GM21619 (cell line): ENCODE data around the gene MOSMO.

Experiments
- ATAC-seq: cut with Tn5 transposase; IDR thresholded peaks from one replicate; pipeline ENCODE4 v1.9.1; 2021; ENCODE audit not compliant: unreplicated experiment

MOSMO gene

GRCh38 chr16:22007509-22008214, at the start of gene MOSMO:
TSS of gene MOSMO (plus strand) at chr16:22008111. CDS start at chr16:22008302, 191 bp downstream.
- ATAC-seq, result peak; percentile 60

GRCh38 chr16:21959050-21959449, 48.9 kb upstream of the MOSMO start:
- no peak for ATAC-seq

DNA sequence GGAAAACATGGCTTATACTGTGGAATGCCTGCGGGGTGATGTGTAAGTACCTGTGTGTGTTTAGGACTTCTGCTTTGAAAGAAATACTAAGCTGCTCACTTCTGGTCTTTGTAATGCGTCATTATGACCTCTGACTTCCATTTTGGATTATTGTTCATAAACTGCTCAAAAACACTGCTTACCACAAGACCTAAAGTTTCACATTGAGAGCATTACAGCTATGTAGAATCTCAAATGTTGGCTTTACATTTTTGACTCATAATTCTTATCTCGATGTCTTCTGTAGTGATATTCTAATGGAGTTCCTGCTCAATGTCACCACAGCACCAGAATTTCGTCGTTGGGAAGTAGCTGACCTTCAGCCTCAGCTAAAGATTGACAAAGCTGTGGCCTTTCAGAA, 45.4 kb upstream of the MOSMO start:
- no peak for ATAC-seq

GRCh38 chr16:21963887-21964286, 44.0 kb upstream of the MOSMO start:
- no peak for ATAC-seq

DNA sequence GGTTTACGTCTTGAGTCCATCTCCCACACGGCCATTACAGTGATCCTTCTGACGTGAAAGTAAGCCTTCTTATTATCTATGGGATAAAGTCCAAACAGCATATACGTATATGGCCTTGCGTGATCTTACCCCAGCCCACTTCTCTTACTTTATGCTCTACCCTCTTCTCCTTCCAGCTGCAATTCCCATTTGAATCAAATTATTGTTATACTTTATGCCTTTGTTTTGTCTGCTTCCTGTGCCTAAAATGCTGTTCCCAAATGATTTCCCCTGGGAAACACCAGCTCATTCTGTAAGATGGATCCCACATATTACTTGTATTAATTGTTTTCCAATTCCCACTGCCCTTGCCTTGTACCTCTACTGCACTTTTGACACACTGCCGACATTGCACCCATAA, 43.6 kb upstream of the MOSMO start:
- ATAC-seq, result no peak

DNA sequence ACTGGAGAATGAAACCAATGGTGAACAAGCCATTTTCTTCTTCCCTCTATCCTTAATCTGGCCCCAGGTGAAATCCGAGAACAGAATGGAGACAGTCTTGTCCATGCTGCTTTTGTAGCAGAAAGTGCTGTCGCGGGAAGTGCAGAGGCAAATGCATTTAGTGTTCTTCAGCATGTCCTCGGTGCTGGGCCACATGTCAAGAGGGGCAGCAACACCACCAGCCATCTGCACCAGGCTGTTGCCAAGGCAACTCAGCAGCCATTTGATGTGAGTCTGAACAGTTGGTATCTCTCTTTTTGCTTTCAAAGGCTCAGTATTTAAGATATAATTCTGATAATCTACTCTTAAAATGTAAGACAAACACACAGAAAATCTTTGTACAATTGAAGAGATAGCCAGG, 36.1 kb upstream of the MOSMO start:
- ATAC-seq, result no peak

- ATAC-seq, result no peak
These were observed 34.0 kb upstream of the MOSMO start for GRCh38 chr16:21973945-21974344.

GRCh38 chr16:21980032-21980431, 27.9 kb upstream of the MOSMO start:
- no peak for ATAC-seq

DNA sequence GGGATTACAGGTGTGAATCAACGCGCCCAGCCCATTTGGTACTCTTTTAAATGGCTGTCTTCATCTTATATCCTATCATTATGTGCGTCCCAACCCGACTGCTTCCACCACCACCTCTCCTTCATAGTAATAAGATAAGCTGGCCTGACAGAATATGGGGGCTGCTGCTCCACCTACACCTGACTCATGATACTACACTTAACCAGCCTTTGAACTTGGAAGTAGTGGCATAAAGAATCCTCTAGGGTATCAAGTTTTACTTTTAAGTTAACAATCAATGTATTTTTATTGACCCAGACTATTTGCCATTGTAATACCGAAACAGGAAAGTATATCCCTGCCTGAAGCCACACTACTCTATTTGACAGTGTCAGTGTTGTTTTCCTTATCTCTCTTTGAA, 25.8 kb upstream of the MOSMO start:
- no peak for ATAC-seq

DNA sequence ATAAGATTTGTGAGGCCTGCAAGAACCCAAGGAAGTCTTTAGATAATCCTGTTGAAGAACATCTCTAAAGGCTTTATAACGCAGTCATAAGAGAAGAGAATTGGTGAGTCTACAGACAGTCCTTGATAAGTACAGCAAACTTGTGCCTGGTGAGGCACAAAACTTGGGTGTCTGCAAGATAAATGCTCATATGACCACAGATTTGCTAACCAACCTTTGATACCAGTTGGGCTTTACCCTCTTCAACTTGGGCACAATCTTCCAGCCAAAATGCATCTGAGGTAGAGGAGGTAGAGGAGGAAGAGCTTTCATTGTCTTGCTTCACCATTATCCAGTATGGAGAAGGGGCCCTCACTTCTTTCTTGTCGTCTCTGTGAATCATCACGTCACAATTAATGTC, 23.8 kb upstream of the MOSMO start:
- no peak for ATAC-seq

DNA sequence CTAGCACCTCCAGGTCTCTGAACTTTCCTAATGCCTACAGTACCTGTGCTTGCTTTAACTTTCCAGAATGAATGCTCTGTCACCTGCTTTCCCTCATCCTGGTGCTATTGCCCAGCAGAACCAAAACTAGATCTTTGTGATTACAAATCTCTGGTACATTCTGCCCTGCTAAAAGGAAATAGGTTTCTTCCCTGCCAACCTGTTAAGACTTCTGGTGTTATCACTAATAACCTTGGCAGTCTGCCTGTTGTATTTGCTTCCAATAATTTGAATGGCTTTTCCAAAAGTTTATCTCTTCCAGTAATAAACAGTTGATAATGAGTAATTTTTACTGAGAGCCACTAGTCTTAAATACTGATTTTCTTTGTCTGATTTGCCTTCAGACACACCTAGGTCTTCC, 22.4 kb upstream of the MOSMO start:
- ATAC-seq, result no peak

GRCh38 chr16:21986692-21987246, 21.1 kb upstream of the MOSMO start:
- ATAC-seq, result no peak

DNA sequence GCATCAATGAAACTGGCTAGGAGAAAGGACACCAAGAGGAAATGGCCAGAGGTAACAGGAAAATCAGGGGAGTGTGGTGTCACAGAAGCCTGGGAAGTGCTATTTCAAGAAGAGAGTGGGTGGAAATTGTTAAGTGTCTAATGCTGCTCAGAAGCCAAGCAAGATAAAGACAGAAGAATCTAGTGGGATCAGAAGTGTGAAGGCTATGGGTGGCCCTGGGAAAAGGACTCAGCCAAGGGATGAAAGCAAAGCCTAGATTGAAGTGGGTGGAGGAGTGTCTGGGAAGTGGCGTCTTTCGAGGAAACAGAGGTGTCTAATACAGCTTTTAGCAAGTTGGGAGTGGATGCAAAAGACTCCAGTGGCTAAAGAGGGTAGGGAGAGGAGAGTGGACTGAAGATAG, 20.4 kb upstream of the MOSMO start:
- no peak for ATAC-seq

- ATAC-seq, result no peak
These were observed 18.8 kb upstream of the MOSMO start for GRCh38 chr16:21989133-21989532.

DNA sequence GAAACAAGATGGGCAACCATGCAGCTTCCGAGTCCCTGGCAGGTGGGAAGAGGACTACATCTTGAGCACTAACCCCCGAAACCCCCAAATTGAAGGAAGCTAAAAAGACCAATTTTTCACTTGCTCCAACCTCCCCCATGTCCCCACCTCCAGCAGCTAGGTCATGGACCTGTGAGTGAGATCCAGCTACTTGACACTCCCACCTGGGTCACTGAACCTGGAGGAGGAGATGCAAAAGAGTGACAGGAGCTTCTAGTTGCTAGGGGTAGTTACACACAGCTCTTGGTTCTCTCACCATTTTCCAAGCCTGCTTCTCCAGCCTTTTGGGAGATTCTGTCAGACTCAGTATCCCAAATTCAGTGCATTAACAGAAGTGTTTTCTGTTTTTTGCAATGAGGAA, 18.2 kb upstream of the MOSMO start:
- ATAC-seq, result no peak

DNA sequence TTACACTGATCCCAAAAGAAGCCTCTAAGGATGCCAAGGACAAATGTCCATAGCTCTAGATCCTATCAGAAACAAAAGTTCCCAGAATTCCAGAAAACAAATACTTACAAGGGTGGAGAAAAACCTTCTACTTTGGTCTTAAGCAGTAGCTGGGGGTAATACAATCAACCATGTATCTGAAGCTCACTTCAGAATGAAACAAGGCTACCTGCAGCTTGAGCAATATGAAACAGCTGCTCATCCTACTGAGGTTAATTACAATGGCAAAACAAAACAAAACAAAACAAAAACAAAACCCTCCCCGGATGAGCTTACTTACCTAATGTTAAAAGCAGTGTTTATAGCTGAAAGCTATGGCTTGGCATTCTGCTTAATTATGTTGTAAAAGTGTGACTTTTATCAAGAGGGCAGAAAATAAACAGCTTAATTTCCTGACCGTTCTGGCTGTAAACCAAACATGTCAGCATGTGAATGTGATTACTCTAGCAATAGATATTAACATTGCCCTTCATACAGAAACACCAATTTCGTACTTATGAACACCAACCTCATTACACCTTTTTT, 17.4 kb upstream of the MOSMO start:
- ATAC-seq, result no peak

- ATAC-seq, result no peak
These were observed 16.3 kb upstream of the MOSMO start for GRCh38 chr16:21991621-21992020.

DNA sequence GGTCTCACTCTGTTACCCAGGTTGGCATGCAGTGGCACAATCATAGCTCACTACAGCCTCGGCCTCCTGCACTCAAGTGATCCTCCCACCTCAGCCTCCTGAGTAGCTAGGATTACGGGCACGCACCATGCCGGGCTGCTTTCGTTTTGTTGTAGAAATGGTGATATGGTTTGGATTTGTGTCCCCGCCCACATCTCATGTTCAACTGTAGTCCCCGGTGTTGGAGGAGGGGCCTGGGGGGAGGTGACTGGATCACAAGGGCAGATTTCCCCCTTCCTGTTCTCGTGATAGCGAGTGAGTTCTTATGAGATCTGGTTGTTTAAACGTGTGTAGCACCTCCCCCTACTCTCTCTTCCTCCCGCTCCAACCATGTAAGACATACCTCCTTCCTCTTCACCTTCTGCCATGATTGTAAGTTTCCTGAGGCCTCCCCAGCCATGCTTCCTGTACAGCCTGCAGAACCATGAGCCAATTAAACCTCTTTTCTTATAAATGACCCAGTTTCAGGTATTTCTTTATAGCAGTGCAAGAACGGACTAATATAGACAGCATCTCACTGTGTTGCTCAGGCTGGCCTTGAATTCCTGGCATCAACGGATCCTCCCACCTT, 12.9 kb upstream of the MOSMO start:
- no peak for ATAC-seq

GRCh38 chr16:21996923-21997696, 10.8 kb upstream of the MOSMO start:
- no peak for ATAC-seq

GRCh38 chr16:21997697-21998480, 10.0 kb upstream of the MOSMO start:
- no peak for ATAC-seq

DNA sequence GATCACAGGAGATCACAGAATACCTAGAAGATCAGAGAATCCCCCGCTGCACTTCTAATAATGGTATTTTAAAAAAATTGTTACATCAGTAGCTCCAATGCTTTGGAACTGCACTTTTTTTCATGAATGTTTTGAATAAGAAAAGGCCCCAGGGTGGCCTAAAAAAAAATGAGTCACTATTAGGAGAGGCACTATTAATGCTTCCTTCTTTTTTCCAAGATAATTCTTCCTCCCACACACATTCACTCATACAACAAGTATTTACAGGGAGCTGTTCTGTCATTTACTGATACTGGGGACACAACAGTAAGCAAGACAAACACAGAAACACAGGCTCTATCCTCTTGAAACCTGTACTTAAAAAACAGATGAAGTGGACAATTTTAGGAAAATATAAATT, 6.3 kb upstream of the MOSMO start:
- ATAC-seq, result no peak
